GM12878 (cell line): ENCODE measurements around the gene PRR7. TPM values are rescaled to one million over a fixed set of nuclear protein-coding genes. Genes with fewer than 3 reads are reported as not detected.
A peak's percentile ranks its signal among the peaks of the same experiment; 100 is the strongest.

Experiments
- CEBPB ChIP-seq, 2 experiments: fragments of 150-350 bp in 1 of 2; IDR thresholded peaks; 2 replicates each; pipeline ENCODE4 v1.6.1; 2012 to 2014; ENCODE audit warnings: low read depth in 2 of 2, low read length in 2 of 2, borderline replicate concordance in 1 of 2, inconsistent platforms in 1 of 2
- CHD2 ChIP-seq: IDR thresholded peaks from 2 replicates; pipeline ENCODE4 v1.6.1; 2011; ENCODE audit warnings: low read depth, low read length, improper control_type of control experiment, borderline replicate concordance
- DPF2 ChIP-seq: fragments of 450-650 bp; IDR thresholded peaks from 2 replicates; pipeline ENCODE4 v1.6.1; 2017; ENCODE audit warnings: mild to moderate bottlenecking
- E2F4 ChIP-seq: IDR thresholded peaks from 2 replicates; pipeline ENCODE4 v1.6.1; 2012; ENCODE audit warnings: low read depth, low read length, improper control_type of control experiment
- FOXK2 ChIP-seq: fragments of 450-650 bp; IDR thresholded peaks from 2 replicates; pipeline ENCODE4 v1.6.1; 2017; ENCODE audit warnings: mild to moderate bottlenecking, moderate library complexity
- FOXM1 ChIP-seq: IDR thresholded peaks from 2 replicates; pipeline ENCODE4 v1.6.1; 2012; ENCODE audit warnings: low read depth, mild to moderate bottlenecking, inconsistent platforms, low read length, moderate library complexity
- IKZF2 ChIP-seq, 2 experiments: fragments of 450-650 bp; IDR thresholded peaks; 2 replicates each; pipeline ENCODE4 v1.6.1; 2017; ENCODE audit warnings: mild to moderate bottlenecking in 2 of 2, moderate library complexity in 2 of 2
- MYC ChIP-seq: IDR thresholded peaks from 2 replicates; pipeline ENCODE4 v1.6.1; 2011; ENCODE audit warnings: mild to moderate bottlenecking, low read length, moderate library complexity, inconsistent platforms; ENCODE audit not compliant: insufficient read depth, insufficient replicate concordance, insufficient read length, severe bottlenecking
- NFYA ChIP-seq: IDR thresholded peaks from 2 replicates; pipeline ENCODE4 v1.6.1; 2011; ENCODE audit warnings: low read depth, mild to moderate bottlenecking, low read length, improper control_type of control experiment, borderline replicate concordance
- POLR2AphosphoS2 ChIP-seq: IDR thresholded peaks from 2 replicates; pipeline ENCODE4 v1.6.1; 2011; ENCODE audit warnings: low read depth, mild to moderate bottlenecking, low read length, improper control_type of control experiment, moderate library complexity
- SIN3A ChIP-seq: IDR thresholded peaks from 2 replicates; pipeline ENCODE4 v1.6.1; 2012; ENCODE audit warnings: low read depth, low read length, improper control_type of control experiment
- SMC3 ChIP-seq: IDR thresholded peaks from 2 replicates; pipeline ENCODE4 v1.6.1; 2011; ENCODE audit warnings: low read length, improper control_type of control experiment, borderline replicate concordance
- SP1 ChIP-seq: IDR thresholded peaks from one replicate; pipeline ENCODE4 v1.6.1; 2011; ENCODE audit warnings: low read depth, low read length
- TBL1XR1 ChIP-seq: IDR thresholded peaks from 2 replicates; pipeline ENCODE4 v1.6.1; 2012; ENCODE audit warnings: low read depth, low read length, improper control_type of control experiment
- polyA plus RNA-seq, 11 experiments: library from polyadenylated mRNA; depleted of rRNA in 4 of 11; unstranded in 6 of 11; stranded (reverse) in 5 of 11; fragments of >200 nt; fragmentation: Nextera tagmentation in 4 of 11; fragmentation: Illumina TruSeq in 1 of 11; extraction: Ambion mirVana in 4 of 11; extraction: Trizol in 1 of 11; gene quantifications; 1 replicate in 1 of 11; 2 replicates in 10 of 11; pipeline versions ENCODE4 v1.2.1 to v1.2.3, GENCODE V29; 2011 to 2016; ENCODE audit warnings: inconsistent platforms in 2 of 11, missing spikeins in 2 of 11, low read depth in 1 of 11
- total RNA-seq, 4 experiments: library from RNA; depleted of rRNA in 3 of 4; stranded (reverse); fragments of >200 nt in 3 of 4; fragmentation: Illumina TruSeq in 1 of 4; extraction: Trizol in 1 of 4; gene quantifications; 2 replicates each; pipeline versions ENCODE4 v1.2.1 to v1.2.3, GENCODE V29; 2013 to 2021
- TF ChIP-seq, protein P1 (sequence below): fragments of 450-650 bp; IDR thresholded peaks from 2 replicates; pipeline ENCODE4 v1.6.1; 2018; ENCODE audit warnings: mild to moderate bottlenecking, low read depth, moderate library complexity; ENCODE audit not compliant: partially characterized antibody
- TF ChIP-seq, protein P2 (sequence below): IDR thresholded peaks from 2 replicates; pipeline ENCODE4 v1.6.1; 2011; ENCODE audit warnings: borderline replicate concordance, low read depth, mild to moderate bottlenecking, moderate library complexity, mixed read lengths, low read length; ENCODE audit not compliant: insufficient read depth; ENCODE audit errors: extremely low read length
- TF ChIP-seq, protein P3 (sequence below): fragments of 450-650 bp; IDR thresholded peaks from 2 replicates; pipeline ENCODE4 v1.6.1; 2017; ENCODE audit warnings: mild to moderate bottlenecking, moderate library complexity
- TF ChIP-seq, protein P4 (sequence below): fragments of 450-650 bp; IDR thresholded peaks from 2 replicates; pipeline ENCODE4 v1.6.1; 2017; ENCODE audit warnings: borderline replicate concordance

PRR7 gene
- total and polyA plus RNA-seq, 10 of the 15 experiments (the other 5 are each of a cell fraction or from before 2014, with no cell fraction given), result 0.09 to 18.8 (median 4.6) TPM; not detected in 2

DNA sequence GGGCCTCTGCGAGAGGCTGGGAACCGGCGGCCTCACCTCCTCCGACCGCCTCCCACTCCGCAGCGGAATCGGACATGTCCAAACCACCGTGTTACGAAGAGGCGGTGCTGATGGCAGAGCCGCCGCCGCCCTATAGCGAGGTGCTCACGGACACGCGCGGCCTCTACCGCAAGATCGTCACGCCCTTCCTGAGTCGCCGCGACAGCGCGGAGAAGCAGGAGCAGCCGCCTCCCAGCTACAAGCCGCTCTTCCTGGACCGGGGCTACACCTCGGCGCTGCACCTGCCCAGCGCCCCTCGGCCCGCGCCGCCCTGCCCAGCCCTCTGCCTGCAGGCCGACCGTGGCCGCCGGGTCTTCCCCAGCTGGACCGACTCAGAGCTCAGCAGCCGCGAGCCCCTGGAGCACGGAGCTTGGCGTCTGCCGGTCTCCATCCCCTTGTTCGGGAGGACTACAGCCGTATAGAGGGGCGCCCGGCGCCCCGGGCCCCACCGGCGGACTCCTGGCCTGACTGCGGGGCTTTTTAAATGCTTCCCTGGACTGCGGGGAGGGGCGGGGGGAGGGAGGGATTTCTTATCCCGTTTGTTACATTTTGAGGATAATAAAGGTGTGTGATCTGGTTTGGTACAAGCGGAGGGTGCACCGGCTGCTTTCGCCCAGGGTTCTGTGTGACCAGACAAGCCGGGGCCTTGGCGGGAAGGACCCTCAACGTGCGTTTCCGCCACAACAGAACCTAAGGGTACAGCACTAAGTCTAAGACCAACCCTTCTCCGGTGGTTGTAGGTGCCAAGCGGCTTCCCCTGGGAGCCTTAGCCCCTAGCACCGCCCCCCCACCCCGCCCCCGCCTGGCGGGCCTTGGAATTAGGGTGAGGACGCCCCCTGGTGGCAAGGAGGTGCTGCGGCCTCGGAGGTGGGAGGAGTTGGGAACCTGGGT is 9.3 kb downstream of the PRR7 start (continued):
- TF ChIP-seq, protein P1, sequence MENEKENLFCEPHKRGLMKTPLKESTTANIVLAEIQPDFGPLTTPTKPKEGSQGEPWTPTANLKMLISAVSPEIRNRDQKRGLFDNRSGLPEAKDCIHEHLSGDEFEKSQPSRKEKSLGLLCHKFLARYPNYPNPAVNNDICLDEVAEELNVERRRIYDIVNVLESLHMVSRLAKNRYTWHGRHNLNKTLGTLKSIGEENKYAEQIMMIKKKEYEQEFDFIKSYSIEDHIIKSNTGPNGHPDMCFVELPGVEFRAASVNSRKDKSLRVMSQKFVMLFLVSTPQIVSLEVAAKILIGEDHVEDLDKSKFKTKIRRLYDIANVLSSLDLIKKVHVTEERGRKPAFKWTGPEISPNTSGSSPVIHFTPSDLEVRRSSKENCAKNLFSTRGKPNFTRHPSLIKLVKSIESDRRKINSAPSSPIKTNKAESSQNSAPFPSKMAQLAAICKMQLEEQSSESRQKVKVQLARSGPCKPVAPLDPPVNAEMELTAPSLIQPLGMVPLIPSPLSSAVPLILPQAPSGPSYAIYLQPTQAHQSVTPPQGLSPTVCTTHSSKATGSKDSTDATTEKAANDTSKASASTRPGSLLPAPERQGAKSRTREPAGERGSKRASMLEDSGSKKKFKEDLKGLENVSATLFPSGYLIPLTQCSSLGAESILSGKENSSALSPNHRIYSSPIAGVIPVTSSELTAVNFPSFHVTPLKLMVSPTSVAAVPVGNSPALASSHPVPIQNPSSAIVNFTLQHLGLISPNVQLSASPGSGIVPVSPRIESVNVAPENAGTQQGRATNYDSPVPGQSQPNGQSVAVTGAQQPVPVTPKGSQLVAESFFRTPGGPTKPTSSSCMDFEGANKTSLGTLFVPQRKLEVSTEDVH, result no peak
- peak; percentile 66; the same call in 1 of the 2 replicates for TF ChIP-seq SMC3
- TF ChIP-seq NFYA, result no peak
- no peak for TF ChIP-seq CEBPB (IDR thresholded peaks at IDR 0.05; ENCODE audit: borderline replicate concordance in 1 of 2, low read depth in 2 of 2, low read length in 2 of 2)
- TF ChIP-seq SP1, result no peak
- TF ChIP-seq IKZF2 (IDR thresholded peaks at IDR 0.05), result peak in 1 of 2 experiments; percentile 51; a peak in 2 of 4 replicates
- TF ChIP-seq, protein P2, sequence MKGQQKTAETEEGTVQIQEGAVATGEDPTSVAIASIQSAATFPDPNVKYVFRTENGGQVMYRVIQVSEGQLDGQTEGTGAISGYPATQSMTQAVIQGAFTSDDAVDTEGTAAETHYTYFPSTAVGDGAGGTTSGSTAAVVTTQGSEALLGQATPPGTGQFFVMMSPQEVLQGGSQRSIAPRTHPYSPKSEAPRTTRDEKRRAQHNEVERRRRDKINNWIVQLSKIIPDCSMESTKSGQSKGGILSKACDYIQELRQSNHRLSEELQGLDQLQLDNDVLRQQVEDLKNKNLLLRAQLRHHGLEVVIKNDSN, result no peak
- no peak for TF ChIP-seq FOXM1
- no peak; the same call in 1 of the 2 replicates for TF ChIP-seq E2F4
- peak; percentile 43; the same call in 1 of the 2 replicates for TF ChIP-seq CHD2
- TF ChIP-seq POLR2AphosphoS2, result peak; percentile 78; the same call in 1 of the 2 replicates
- no peak for TF ChIP-seq DPF2
- TF ChIP-seq FOXK2, result no peak
- TF ChIP-seq SIN3A, result no peak
- TF ChIP-seq TBL1XR1, result no peak
- TF ChIP-seq, protein P3, sequence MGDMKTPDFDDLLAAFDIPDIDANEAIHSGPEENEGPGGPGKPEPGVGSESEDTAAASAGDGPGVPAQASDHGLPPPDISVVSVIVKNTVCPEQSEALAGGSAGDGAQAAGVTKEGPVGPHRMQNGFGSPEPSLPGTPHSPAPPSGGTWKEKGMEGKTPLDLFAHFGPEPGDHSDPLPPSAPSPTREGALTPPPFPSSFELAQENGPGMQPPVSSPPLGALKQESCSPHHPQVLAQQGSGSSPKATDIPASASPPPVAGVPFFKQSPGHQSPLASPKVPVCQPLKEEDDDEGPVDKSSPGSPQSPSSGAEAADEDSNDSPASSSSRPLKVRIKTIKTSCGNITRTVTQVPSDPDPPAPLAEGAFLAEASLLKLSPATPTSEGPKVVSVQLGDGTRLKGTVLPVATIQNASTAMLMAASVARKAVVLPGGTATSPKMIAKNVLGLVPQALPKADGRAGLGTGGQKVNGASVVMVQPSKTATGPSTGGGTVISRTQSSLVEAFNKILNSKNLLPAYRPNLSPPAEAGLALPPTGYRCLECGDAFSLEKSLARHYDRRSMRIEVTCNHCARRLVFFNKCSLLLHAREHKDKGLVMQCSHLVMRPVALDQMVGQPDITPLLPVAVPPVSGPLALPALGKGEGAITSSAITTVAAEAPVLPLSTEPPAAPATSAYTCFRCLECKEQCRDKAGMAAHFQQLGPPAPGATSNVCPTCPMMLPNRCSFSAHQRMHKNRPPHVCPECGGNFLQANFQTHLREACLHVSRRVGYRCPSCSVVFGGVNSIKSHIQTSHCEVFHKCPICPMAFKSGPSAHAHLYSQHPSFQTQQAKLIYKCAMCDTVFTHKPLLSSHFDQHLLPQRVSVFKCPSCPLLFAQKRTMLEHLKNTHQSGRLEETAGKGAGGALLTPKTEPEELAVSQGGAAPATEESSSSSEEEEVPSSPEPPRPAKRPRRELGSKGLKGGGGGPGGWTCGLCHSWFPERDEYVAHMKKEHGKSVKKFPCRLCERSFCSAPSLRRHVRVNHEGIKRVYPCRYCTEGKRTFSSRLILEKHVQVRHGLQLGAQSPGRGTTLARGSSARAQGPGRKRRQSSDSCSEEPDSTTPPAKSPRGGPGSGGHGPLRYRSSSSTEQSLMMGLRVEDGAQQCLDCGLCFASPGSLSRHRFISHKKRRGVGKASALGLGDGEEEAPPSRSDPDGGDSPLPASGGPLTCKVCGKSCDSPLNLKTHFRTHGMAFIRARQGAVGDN, result 0 out of 2 replicates have a peak, but pooled peaks have one; percentile 14
- TF ChIP-seq, protein P4, sequence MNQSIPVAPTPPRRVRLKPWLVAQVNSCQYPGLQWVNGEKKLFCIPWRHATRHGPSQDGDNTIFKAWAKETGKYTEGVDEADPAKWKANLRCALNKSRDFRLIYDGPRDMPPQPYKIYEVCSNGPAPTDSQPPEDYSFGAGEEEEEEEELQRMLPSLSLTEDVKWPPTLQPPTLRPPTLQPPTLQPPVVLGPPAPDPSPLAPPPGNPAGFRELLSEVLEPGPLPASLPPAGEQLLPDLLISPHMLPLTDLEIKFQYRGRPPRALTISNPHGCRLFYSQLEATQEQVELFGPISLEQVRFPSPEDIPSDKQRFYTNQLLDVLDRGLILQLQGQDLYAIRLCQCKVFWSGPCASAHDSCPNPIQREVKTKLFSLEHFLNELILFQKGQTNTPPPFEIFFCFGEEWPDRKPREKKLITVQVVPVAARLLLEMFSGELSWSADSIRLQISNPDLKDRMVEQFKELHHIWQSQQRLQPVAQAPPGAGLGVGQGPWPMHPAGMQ, result no peak
- no peak for TF ChIP-seq MYC
